Activated CD4-positive, alpha-beta memory T cell treated with anti-CD3 and anti-CD28 coated beads, Interleukin-2, amount 10 ng/mL, durations not matched to agents 7 days and 5 days (primary cell): ENCODE data around the gene FBH1. TPM values are rescaled to one million over a fixed set of nuclear protein-coding genes. Genes with fewer than 3 reads are reported as not detected.
A peak's percentile ranks its signal among the peaks of the same experiment; 100 is the strongest.
"Not testable (repeated sequence)": the region's sequence is repeated elsewhere in the genome, so short reads cannot be mapped to it uniquely, and the experiment has no call there.

Experiments
- CTCF ChIA-PET: fragments of 350-600 bp; sonication (Branson Sonifier 250); formaldehyde crosslinking; loops from one replicate; lab custom pipeline; 2021; ENCODE audit warnings: antibody characterized with exemption, inconsistent platforms; lab: Charles Lee
- POLR2A ChIA-PET: fragments of 350-600 bp; sonication (Branson Sonifier 250); formaldehyde crosslinking; loops from one replicate; lab custom pipeline; 2021; ENCODE audit warnings: antibody characterized with exemption; lab: Charles Lee
- DNase-seq: peaks from one replicate; pipeline ENCODE4 v3.0.0-alpha.2; 2020
- H3K27ac Mint-ChIP-seq: one replicate; pipeline ENCODE4 v1.8.0; 2021; ENCODE audit warnings: mild to moderate bottlenecking, mixed read lengths
- H3K27me3 Mint-ChIP-seq: one replicate; pipeline ENCODE4 v1.8.0; 2021; ENCODE audit warnings: mixed read lengths
- H3K36me3 Mint-ChIP-seq: one replicate; pipeline ENCODE4 v1.8.0; 2021; ENCODE audit warnings: low read depth, mixed read lengths
- H3K4me1 Mint-ChIP-seq: one replicate; pipeline ENCODE4 v1.8.0; 2021; ENCODE audit warnings: mixed read lengths
- H3K4me3 Mint-ChIP-seq: one replicate; pipeline ENCODE4 v1.8.0; 2021; ENCODE audit warnings: mild to moderate bottlenecking, mixed read lengths
- H3K9me3 Mint-ChIP-seq: one replicate; pipeline ENCODE4 v1.8.0; 2021; ENCODE audit warnings: mixed read lengths
- total RNA-seq, 2 experiments: library from RNA; stranded (reverse); gene quantifications; one replicate each; pipeline ENCODE4 v1.2.3, GENCODE V29; 2021

The FBH1 gene
- total RNA-seq, 2 experiments from 2014 or later, result 54.8 to 61.6 TPM

DNA sequence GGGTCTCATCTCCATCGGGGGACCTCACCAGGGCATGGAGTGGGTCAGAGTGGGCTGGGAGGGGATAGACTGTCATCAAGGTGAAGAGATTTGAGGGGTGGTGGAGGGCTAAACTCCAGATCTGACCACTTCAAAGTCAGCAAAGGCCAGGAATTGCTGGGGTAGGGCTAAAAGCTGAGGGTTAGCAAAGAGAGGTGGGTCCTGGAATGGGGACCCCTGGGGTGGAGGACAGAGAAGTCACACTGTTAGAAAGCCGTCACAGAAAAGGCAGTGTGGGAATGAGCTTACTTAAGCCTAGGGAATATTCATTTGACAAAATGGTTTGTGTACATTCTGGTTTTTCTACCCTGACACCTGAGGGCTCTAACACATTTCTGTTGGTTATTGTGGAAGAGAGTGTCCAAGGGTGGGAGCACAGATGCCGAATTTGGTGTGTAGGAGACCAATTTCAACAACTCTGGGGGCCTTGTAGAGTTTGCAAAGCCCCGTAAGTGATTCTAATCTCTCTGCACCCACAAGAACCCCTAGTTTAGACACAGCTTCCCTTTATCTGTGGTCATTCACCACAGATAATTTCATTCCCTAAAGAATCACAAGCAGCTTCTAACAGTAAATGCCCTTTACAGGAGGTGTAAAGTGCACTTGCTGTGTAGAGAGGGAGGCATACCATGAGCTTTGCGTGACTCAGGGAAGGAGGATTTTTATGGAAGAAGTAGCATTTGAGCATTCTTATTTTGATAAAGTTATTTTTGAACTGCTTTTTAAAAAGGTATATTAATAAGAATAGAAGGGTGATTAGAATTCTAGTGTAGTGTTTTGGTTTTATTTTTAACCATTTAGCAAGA, 6.4 kb downstream of the FBH1 start:
- Mint-ChIP-seq H3K4me3 (peak overlapping the region; percentile 2), H3K4me1 (peaks cover 47% of the 10 kb centered on the region)
- CTCF ChIA-PET, result no interaction called here

GRCh38 chr10:5897053-5897340, 7.0 kb downstream of the FBH1 start:
- peaks cover 8% of the 10 kb centered on the region for H3K9me3 Mint-ChIP-seq
- H3K4me1 Mint-ChIP-seq, result peaks cover 42% of the 10 kb centered on the region
- ChIA-PET POLR2A (no interaction called here), CTCF (no interaction called here)
- no peak for DNase-seq
- H3K4me3 Mint-ChIP-seq, result no peak overlapping the region
- H3K27ac Mint-ChIP-seq, result no peak overlapping the region
- peaks cover 47% of the 10 kb centered on the region for H3K36me3 Mint-ChIP-seq
- H3K27me3 Mint-ChIP-seq, result no peaks in the 10 kb centered on the region

More for the DNA sequence above, 6.4 kb downstream of the FBH1 start:
- H3K27me3 Mint-ChIP-seq, result no peaks in the 10 kb centered on the region
- H3K9me3 Mint-ChIP-seq, result peaks cover 8% of the 10 kb centered on the region
- DNase-seq, result no peak
- H3K36me3 Mint-ChIP-seq, result peaks cover 44% of the 10 kb centered on the region
- POLR2A ChIA-PET, result no interaction called here
- H3K27ac Mint-ChIP-seq, result peak overlapping the region; percentile 53

GRCh38 chr10:5897504-5897903, 7.5 kb downstream of the FBH1 start:
- Mint-ChIP-seq H3K27ac (no peak overlapping the region), H3K9me3 (peaks cover 8% of the 10 kb centered on the region), H3K4me1 (peaks cover 37% of the 10 kb centered on the region), H3K36me3 (peaks cover 49% of the 10 kb centered on the region), H3K27me3 (no peaks in the 10 kb centered on the region), H3K4me3 (no peak overlapping the region)
- POLR2A ChIA-PET, result interaction anchor here (0.6 kb wide), 1 partner anchor 274 kb away, joined by 5 read pairs; no protein-coding TSS in a partner anchor
- no peak for DNase-seq
- CTCF ChIA-PET, result no interaction called here

GRCh38 chr10:5898163-5898562, 8.1 kb downstream of the FBH1 start:
- DNase-seq, result no peak
- H3K27ac Mint-ChIP-seq, result no peak overlapping the region
- H3K9me3 Mint-ChIP-seq, result peaks cover 8% of the 10 kb centered on the region
- H3K4me3 Mint-ChIP-seq, result no peak overlapping the region
- peaks cover 53% of the 10 kb centered on the region for H3K36me3 Mint-ChIP-seq
- POLR2A ChIA-PET, result interaction anchor here (0.6 to 1.0 kb wide), 2 partner anchors 8 to 274 kb away, joined by 3 to 5 read pairs; partner anchors contain the start of genes ANKRD16 and FBH1
- H3K27me3 Mint-ChIP-seq, result no peaks in the 10 kb centered on the region
- CTCF ChIA-PET, result no interaction called here
- H3K4me1 Mint-ChIP-seq, result peaks cover 33% of the 10 kb centered on the region

DNA sequence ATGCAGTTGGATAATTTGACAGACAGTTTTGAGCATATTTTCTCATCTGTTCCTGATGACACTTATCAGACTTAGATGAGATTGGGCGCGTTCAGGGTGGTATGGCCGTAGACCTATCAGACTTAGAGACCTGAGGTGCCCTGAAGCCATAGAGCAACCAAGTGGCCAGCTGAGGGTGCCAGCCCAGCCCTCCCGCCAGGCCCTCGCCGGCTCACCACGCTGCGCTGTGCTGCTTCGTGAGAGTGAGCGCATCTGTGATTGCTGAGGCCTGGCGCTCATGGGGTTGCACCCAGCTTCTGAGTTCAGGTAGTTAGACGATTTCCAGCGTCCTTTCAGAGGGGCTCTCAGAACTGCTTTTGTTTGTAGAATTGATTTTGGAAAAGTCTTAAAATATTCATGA, 10.2 kb downstream of the FBH1 start:
- H3K9me3 Mint-ChIP-seq, result peaks cover 13% of the 10 kb centered on the region
- DNase-seq, result no peak
- no peak overlapping the region for H3K4me3 Mint-ChIP-seq
- H3K27ac Mint-ChIP-seq, result no peak overlapping the region
- peaks cover 33% of the 10 kb centered on the region for H3K4me1 Mint-ChIP-seq
- POLR2A ChIA-PET, result interaction anchor here (0.7 kb wide), 1 partner anchor 12 kb away, joined by 3 read pairs; no protein-coding TSS in a partner anchor
- CTCF ChIA-PET, result no interaction called here
- H3K36me3 Mint-ChIP-seq, result peaks cover 48% of the 10 kb centered on the region
- no peaks in the 10 kb centered on the region for H3K27me3 Mint-ChIP-seq

GRCh38 chr10:5902511-5903274, 12.7 kb downstream of the FBH1 start:
- Mint-ChIP-seq H3K4me1 (peaks cover 24% of the 10 kb centered on the region), H3K27ac (no peak overlapping the region), H3K27me3 (no peaks in the 10 kb centered on the region), H3K9me3 (peaks cover 9% of the 10 kb centered on the region), H3K36me3 (peaks cover 51% of the 10 kb centered on the region), H3K4me3 (no peak overlapping the region)
- no peak for DNase-seq
- ChIA-PET POLR2A (interaction anchor here (1.9 kb wide), 1 partner anchor 12 kb away, joined by 7 read pairs; the partner anchor contains the start of genes ANKRD16 and FBH1), CTCF (no interaction called here)

DNA sequence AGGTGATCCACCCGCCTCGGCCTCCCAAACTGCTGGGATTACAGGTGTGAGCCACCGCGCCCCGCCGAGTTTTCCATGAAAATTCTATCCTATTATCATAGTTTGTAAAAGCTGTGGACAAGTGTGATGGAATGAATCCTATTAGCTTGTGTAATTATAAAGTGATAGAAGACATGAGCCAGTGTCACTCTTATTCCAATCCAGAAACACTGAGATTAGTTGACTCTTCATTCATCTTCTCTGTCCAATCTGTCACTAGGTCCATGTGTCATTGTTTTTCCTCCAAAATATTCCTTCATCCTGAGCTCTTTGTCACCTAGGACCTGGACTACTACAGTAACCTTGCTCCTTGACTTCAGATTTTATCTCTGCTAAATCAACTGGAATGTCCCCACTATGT, 13.5 kb downstream of the FBH1 start:
- CTCF ChIA-PET, result no interaction called here
- POLR2A ChIA-PET, result interaction anchor here (1.9 kb wide), 1 partner anchor 13 kb away, joined by 7 read pairs; the partner anchor contains the start of genes ANKRD16 and FBH1
- H3K4me1 Mint-ChIP-seq, result peaks cover 25% of the 10 kb centered on the region
- H3K27me3 Mint-ChIP-seq, result no peaks in the 10 kb centered on the region
- H3K4me3 Mint-ChIP-seq, result no peak overlapping the region
- peaks cover 5% of the 10 kb centered on the region for H3K9me3 Mint-ChIP-seq
- peak overlapping the region; percentile 73 for H3K27ac Mint-ChIP-seq
- peaks cover 50% of the 10 kb centered on the region for H3K36me3 Mint-ChIP-seq
- no peak for DNase-seq

- ChIA-PET POLR2A (interaction anchor here (0.8 to 1.9 kb wide), 2 partner anchors 14 to 63 kb away, joined by 3 to 7 read pairs; partner anchors contain the start of genes ANKRD16 and FBH1), CTCF (no interaction called here)
- Mint-ChIP-seq H3K9me3 (peaks cover 5% of the 10 kb centered on the region), H3K4me1 (peaks cover 25% of the 10 kb centered on the region), H3K36me3 (peaks cover 52% of the 10 kb centered on the region), H3K27ac (peak overlapping the region; percentile 73), H3K27me3 (no peaks in the 10 kb centered on the region), H3K4me3 (no peak overlapping the region)
- no peak for DNase-seq
These were observed 14.2 kb downstream of the FBH1 start for GRCh38 chr10:5904227-5904626.

DNA sequence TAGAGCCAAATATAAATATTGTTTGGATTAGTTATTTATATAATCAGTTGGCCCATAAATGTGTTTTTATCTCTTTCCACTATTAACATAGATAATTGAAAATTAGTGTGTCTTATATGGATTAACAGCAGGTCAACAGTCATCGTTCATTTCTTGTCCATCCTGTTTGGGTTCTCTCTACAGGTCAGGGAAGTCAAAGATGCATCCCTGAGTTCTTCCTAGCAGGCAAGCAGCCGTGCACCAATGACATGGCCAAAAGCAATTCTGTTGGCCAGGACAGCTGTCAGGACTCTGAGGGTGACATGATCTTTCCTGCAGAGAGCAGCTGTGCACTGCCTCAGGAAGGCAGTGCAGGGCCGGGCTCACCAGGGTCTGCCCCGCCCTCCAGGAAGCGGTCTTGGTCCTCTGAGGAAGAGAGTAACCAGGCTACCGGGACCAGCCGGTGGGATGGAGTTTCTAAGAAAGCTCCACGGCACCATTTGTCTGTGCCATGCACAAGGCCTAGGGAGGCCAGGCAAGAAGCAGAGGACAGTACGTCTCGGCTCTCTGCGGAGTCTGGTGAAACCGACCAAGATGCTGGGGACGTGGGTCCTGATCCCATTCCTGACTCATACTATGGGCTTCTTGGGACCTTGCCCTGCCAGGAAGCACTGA, 15.9 kb downstream of the FBH1 start:
- Mint-ChIP-seq H3K9me3 (peaks cover 5% of the 10 kb centered on the region), H3K4me3 (no peak overlapping the region), H3K36me3 (peaks cover 56% of the 10 kb centered on the region), H3K27me3 (no peaks in the 10 kb centered on the region), H3K4me1 (peaks cover 25% of the 10 kb centered on the region), H3K27ac (no peak overlapping the region)
- CTCF ChIA-PET, result no interaction called here
- no peak for DNase-seq
- POLR2A ChIA-PET, result no interaction called here

GRCh38 chr10:5906651-5907050, 16.6 kb downstream of the FBH1 start:
- peaks cover 5% of the 10 kb centered on the region for H3K9me3 Mint-ChIP-seq
- ChIA-PET CTCF (no interaction called here), POLR2A (no interaction called here)
- DNase-seq, result no peak
- H3K36me3 Mint-ChIP-seq, result peaks cover 61% of the 10 kb centered on the region
- H3K4me1 Mint-ChIP-seq, result peaks cover 25% of the 10 kb centered on the region
- H3K27ac Mint-ChIP-seq, result no peak overlapping the region
- no peak overlapping the region for H3K4me3 Mint-ChIP-seq
- no peaks in the 10 kb centered on the region for H3K27me3 Mint-ChIP-seq

- POLR2A ChIA-PET, H3K9me3 Mint-ChIP-seq, H3K4me3 Mint-ChIP-seq, H3K27ac Mint-ChIP-seq, DNase-seq, H3K27me3 Mint-ChIP-seq: not testable (repeated sequence)
- peaks cover 56% of the 10 kb centered on the region for H3K36me3 Mint-ChIP-seq
- CTCF ChIA-PET, result interaction anchor here (0.9 kb wide), 1 partner anchor 69 kb away, joined by 3 read pairs; no protein-coding TSS in a partner anchor
- H3K4me1 Mint-ChIP-seq, result peaks cover 23% of the 10 kb centered on the region
These were observed 18.6 kb downstream of the FBH1 start for GRCh38 chr10:5908676-5909075.

DNA sequence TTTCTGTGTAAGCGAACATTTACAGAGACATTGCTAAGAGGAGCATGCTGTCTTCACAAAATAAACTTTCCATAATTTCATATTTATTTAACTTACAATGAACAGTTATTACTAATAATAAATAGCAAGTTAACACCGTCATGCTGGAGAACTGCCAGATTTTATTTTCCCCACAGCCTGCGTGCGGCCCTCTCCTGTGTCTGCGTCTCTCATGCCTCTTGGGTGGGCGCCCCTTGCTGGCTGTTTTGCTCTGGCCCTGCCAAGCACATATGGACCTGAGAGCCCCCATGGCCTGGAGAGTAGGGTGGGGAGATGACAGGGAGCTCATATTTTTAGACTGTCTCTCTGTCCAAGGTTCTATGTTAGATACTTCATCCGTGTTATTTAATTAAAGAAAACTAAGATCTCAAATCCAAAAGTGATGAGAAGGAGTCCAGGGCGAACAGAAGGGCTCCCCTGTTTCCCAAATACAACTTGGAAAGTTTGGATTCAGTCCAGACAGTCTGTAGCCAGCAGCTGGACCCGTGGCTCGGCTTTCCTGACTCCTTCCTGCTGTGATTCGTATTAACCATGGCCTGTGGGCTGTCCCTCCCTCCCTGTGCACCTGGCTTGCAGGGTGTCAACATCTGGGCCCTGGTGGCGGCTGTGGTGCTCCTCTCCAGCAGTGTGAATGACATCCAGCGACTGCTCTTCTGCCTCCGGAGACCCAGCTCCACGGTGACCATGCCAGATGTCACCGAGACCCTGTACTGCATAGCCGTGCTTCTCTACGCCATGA, 20.5 kb downstream of the FBH1 start:
- peaks cover 14% of the 10 kb centered on the region for H3K4me1 Mint-ChIP-seq
- no peaks in the 10 kb centered on the region for H3K9me3 Mint-ChIP-seq
- ChIA-PET POLR2A (no interaction called here), CTCF (no interaction called here)
- no peak overlapping the region for H3K4me3 Mint-ChIP-seq
- peaks cover 56% of the 10 kb centered on the region for H3K36me3 Mint-ChIP-seq
- H3K27ac Mint-ChIP-seq, result no peak overlapping the region
- no peaks in the 10 kb centered on the region for H3K27me3 Mint-ChIP-seq
- no peak for DNase-seq
